ENCODE data around the gene ARID3A.

The ARID3A gene

GRCh38 chr19:963486-963951, 37.7 kb downstream of the ARID3A start:
- DNase-seq (ENCODE audit: low read depth): peak; percentile 42

GRCh38 chr19:964116-964520, 38.3 kb downstream of the ARID3A start:
- DNase-seq (ENCODE audit: low read depth): no peak

- peak; percentile 50 for DNase-seq (ENCODE audit: low read depth)
Observed at GRCh38 chr19:964761-965694, 39.2 kb downstream of the ARID3A start.

- DNase-seq (ENCODE audit: low read depth): no peak
Observed at GRCh38 chr19:966485-967088, 40.8 kb downstream of the ARID3A start.

GRCh38 chr19:970695-971094, 44.9 kb downstream of the ARID3A start:
- no peak for DNase-seq (ENCODE audit: low read depth)

GRCh38 chr19:971795-972194, 46.0 kb downstream of the ARID3A start:
- DNase-seq (ENCODE audit: low read depth): no peak

GRCh38 chr19:972281-972680, 46.4 kb downstream of the ARID3A start:
- no peak for DNase-seq (ENCODE audit: low read depth)

GRCh38 chr19:973726-974563, 48.1 kb downstream of the ARID3A start:
- no peak for DNase-seq (ENCODE audit: low read depth)

- DNase-seq (ENCODE audit: low read depth): no peak
Observed at GRCh38 chr19:974564-975257, 48.9 kb downstream of the ARID3A start.

- DNase-seq (ENCODE audit: low read depth): no peak
Observed at GRCh38 chr19:976476-976875, 50.6 kb downstream of the ARID3A start.

GRCh38 chr19:977058-977464, 51.2 kb downstream of the ARID3A start:
- no peak for DNase-seq (ENCODE audit: low read depth)

GRCh38 chr19:979318-979741, 53.5 kb downstream of the ARID3A start:
- DNase-seq (ENCODE audit: low read depth): no peak

GRCh38 chr19:980133-980998, 54.5 kb downstream of the ARID3A start:
- peak; percentile 31 for DNase-seq (ENCODE audit: low read depth)

- DNase-seq (ENCODE audit: low read depth): peak; percentile 27
Observed at GRCh38 chr19:982567-983170, 56.8 kb downstream of the ARID3A start.

GRCh38 chr19:984165-984967, 58.5 kb downstream of the ARID3A start, which contains the start of gene WDR18:
Gene WDR18, plus strand, starts transcription at chr19:984345. Its CDS starts 9 bp downstream, at chr19:984354.
- DNase-seq (ENCODE audit: low read depth): peak; percentile 74

- DNase-seq (ENCODE audit: low read depth): no peak
Observed at GRCh38 chr19:986083-986482, 60.2 kb downstream of the ARID3A start.

GRCh38 chr19:988081-988480, 62.2 kb downstream of the ARID3A start:
- peak; percentile 10 for DNase-seq (ENCODE audit: low read depth)

GRCh38 chr19:988510-988909, 62.7 kb downstream of the ARID3A start:
- DNase-seq (ENCODE audit: low read depth): no peak

- no peak for DNase-seq (ENCODE audit: low read depth)
Observed at GRCh38 chr19:989381-990081, 63.7 kb downstream of the ARID3A start.
